Right lobe of liver (tissue), 6 donors: ENCODE results near the gene DDX54. TPM values are rescaled to one million over a fixed set of nuclear protein-coding genes. Genes with fewer than 3 reads are reported as not detected.
A peak's percentile ranks its signal among the peaks of the same experiment; 100 is the strongest.

Source experiments
- ATAC-seq, 4 donors: fragments of 200-7000 bp; cut with Tn5 transposase; one replicate each; pipeline ENCODE4 v1.9.1; 2020; ENCODE audit warnings: mild to moderate bottlenecking in 4 of 4, moderate library complexity in 4 of 4
- DNase-seq, 3 donors: peaks; one replicate each; pipeline ENCODE4 v3.0.0-alpha.2; 2020
- H3K27ac ChIP-seq, 3 donors: fragments of 200-600 bp; one replicate each; pipeline ENCODE4 v1.8.0; 2022
- H3K27me3 ChIP-seq, 2 donors: fragments of 200-600 bp; one replicate each; pipeline ENCODE4 v1.8.0; 2022
- H3K36me3 ChIP-seq, 4 donors: fragments of 200-600 bp; sonication (generic) in 1 of 4; one replicate each; pipeline versions ENCODE4 v1.5.1 to v1.8.0; 2017 to 2022; ENCODE audit warnings: control low read depth in 1 of 4
- H3K4me1 ChIP-seq, 4 donors: fragments of 200-600 bp; sonication (generic) in 1 of 4; one replicate each; pipeline versions ENCODE4 v1.5.1 to v1.8.0; 2017 to 2022; ENCODE audit warnings: control low read depth in 1 of 4
- H3K4me3 ChIP-seq, 3 donors: fragments of 200-600 bp; one replicate each; pipeline ENCODE4 v1.8.0; 2022
- H3K9me3 ChIP-seq, 4 donors: fragments of 200-600 bp; sonication (generic) in 1 of 4; one replicate each; pipeline versions ENCODE4 v1.5.1 to v1.8.0; 2017 to 2022; ENCODE audit warnings: control low read depth in 1 of 4
- POLR2A ChIP-seq: fragments of 450-650 bp; IDR thresholded peaks from one replicate; pipeline ENCODE4 v1.6.1; 2017; ENCODE audit warnings: antibody characterized with exemption, mild to moderate bottlenecking
- WGBS: methylation state at CpG from one replicate; pipeline ENCODE4 v1.1.6; 2018; ENCODE audit warnings: low coverage, low lambda C conversion rate; ENCODE audit not compliant: insufficient coverage; ENCODE audit errors: missing lambda C conversion rate; 5-methylcytosine and 5-hydroxymethylcytosine counted together
- intact Hi-C, 2 donors: fragments of 100-400 bp; cut with DNase I; formaldehyde crosslinking; loops; one replicate each; pipeline versions ENCODE4 v1.11.2 to v1.14.1; 2022
- total RNA-seq, 6 experiments: library from RNA; depleted of rRNA in 2 of 6; stranded (reverse); fragments of >200 nt in 2 of 6; fragmentation: NEBNext Ultra II Directional in 3 of 6; extraction: Animal tissue kit (Norgen Biotek cat#: 25700) in 3 of 6; gene quantifications; one replicate each; pipeline versions ENCODE4 v1.1.0 to v1.2.4, GENCODE V29; 2016 to 2023
- TF ChIP-seq, protein P1 (sequence below), 4 donors: fragments of 200-600 bp in 3 of 4; fragments of 450-650 bp in 1 of 4; IDR thresholded peaks; one replicate each; pipeline versions ENCODE4 v1.5.1 to v1.8.0; 2016 to 2022; ENCODE audit warnings: antibody characterized with exemption in 4 of 4, mild to moderate bottlenecking in 2 of 4
- donor health status: DM: no; HTN: yes; CAD: no.
- donor health status: DM: no; HTN: no; CAD: no.
- donor health status: DM: no; HTN: no; CAD: no.
- donor health status: DM: no; HTN: yes; CAD: no.
- donor health status: DM: no; HTN: yes; CAD: no.

Gene DDX54
- total RNA-seq, 6 experiments from 2014 or later = 22.8 to 43.8 (median 31.1) TPM

- ATAC-seq (no peak), DNase-seq (no peak)
- TF ChIP-seq, protein P1, sequence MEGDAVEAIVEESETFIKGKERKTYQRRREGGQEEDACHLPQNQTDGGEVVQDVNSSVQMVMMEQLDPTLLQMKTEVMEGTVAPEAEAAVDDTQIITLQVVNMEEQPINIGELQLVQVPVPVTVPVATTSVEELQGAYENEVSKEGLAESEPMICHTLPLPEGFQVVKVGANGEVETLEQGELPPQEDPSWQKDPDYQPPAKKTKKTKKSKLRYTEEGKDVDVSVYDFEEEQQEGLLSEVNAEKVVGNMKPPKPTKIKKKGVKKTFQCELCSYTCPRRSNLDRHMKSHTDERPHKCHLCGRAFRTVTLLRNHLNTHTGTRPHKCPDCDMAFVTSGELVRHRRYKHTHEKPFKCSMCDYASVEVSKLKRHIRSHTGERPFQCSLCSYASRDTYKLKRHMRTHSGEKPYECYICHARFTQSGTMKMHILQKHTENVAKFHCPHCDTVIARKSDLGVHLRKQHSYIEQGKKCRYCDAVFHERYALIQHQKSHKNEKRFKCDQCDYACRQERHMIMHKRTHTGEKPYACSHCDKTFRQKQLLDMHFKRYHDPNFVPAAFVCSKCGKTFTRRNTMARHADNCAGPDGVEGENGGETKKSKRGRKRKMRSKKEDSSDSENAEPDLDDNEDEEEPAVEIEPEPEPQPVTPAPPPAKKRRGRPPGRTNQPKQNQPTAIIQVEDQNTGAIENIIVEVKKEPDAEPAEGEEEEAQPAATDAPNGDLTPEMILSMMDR (IDR thresholded peaks at IDR 0.05) = no peak
- TF ChIP-seq POLR2A = no peak
- H3K27ac ChIP-seq = no peak overlapping the region
- H3K36me3 ChIP-seq = peaks cover 0 to 23% (median 3%) of the 10 kb centered on the region in 4 donors
- 97% methylated on average over 4 of the region's 4 CpGs for WGBS
- peaks cover 0 to 47% (median 5%) of the 10 kb centered on the region in 4 donors for H3K4me1 ChIP-seq
- no peak overlapping the region for H3K4me3 ChIP-seq
- H3K27me3 ChIP-seq = no peaks in the 10 kb centered on the region
- no peaks in the 10 kb centered on the region for H3K9me3 ChIP-seq
- intact Hi-C loops = no loop called here
Measured at GRCh38 chr12:113224955-113225354, 39.7 kb upstream of the DDX54 start.

DNA sequence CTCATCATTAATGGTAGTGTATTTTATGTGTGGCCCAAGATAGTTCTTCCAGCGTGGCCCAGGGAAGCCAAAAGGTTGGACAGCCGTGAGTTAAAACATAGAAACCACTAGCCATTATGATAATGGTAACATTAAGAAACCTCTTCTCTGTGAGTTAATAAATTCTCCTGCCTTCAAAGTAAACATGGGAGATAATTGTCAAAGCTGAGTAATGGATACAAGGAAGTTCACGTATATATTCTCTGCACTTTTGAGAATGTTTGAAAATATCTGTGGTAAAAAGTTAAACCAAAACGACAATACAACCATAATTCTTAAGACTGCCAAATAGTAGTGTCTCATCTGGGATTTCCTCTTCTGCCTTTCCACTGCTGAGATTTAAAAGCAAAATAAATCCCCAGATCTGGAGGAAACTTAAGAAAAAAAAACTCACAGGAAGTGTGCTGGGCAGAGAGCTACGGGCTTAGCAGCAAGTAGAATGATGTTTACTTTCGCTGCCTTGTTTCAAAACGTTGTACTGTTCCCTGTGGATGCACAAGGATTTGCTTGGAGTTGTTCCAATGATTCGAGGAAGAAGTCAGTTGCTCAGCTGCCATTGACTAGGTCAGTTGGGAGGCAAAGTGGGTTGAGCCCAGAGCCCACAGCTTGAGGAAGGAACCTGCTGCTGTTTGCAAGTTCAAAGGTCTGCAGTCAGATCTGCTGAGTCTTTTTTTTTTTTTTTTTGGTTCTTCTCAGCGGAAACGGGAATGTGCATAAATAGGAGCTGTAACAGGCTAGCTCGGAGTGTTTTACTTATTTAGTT is 37.7 kb upstream of the DDX54 start:
- peak overlapping the region; percentile 59 to 93 (median 79) for H3K4me3 ChIP-seq
- DNase-seq (peak; percentile 67 to 85 (median 84)), ATAC-seq (peak; percentile 30 to 60 (median 42))
- H3K4me1 ChIP-seq = peaks cover 0 to 38% (median 5%) of the 10 kb centered on the region in 4 donors
- intact Hi-C loops = no loop called here
- no peaks in the 10 kb centered on the region for H3K9me3 ChIP-seq
- H3K36me3 ChIP-seq = peaks cover 0 to 9% (median 2%) of the 10 kb centered on the region in 4 donors
- peak overlapping the region; percentile 78 to 94 (median 90) for H3K27ac ChIP-seq
- TF ChIP-seq POLR2A = peak; percentile 46
- TF ChIP-seq, protein P1 (IDR thresholded peaks at IDR 0.05) = no peak
- WGBS = 5% methylated on average over 11 of the region's 11 CpGs
- no peaks in the 10 kb centered on the region for H3K27me3 ChIP-seq

DNA sequence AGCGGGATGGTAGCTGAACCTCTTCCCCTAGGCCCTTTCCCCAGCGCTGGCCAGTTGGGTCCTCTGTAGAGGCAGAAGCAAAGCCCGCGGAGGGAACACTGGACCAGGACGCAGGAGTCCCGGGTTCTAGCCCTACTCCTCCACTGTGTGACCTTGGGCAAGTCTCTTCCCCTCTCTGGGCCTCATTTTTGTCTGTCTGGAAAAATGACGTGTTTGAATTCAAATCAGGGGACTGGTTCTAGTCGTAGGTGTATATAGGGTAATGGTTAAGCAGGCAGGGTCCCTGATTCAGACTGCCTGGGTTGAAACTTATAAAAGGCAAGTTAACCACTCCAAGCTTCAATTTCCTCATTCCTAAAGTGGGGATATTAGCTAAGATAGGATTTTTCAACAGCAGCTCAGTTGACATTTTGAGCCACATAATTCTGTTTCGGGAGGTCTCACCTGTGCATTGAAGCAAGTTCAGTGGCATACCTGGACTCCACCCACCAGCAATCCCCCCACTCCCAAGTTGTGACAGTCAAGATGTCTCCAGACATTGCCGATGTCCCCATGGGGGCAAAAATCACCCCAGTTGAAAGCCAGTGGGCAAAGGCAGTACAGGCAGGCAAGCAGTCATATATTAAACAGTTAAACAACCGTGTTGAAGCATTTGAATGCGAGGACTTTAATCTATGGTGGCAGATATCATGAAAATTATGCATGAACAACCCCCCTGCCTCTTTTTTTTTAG is 36.9 kb upstream of the DDX54 start:
- peaks cover 0 to 2% (median 0%) of the 10 kb centered on the region in 4 donors for H3K36me3 ChIP-seq

More for the DNA sequence above, 36.9 kb upstream of the DDX54 start:
- Histone ChIP-seq H3K27me3 (no peaks in the 10 kb centered on the region), H3K9me3 (no peaks in the 10 kb centered on the region), H3K4me3 (peak overlapping the region; percentile 59 to 93 (median 79)), H3K27ac (peak overlapping the region; percentile 78 to 94 (median 90)), H3K4me1 (peaks cover 0 to 31% (median 5%) of the 10 kb centered on the region in 4 donors)
- 4% methylated on average over 10 of the region's 12 CpGs for WGBS
- ATAC-seq = no peak
- intact Hi-C loops = no loop called here
- DNase-seq = no peak
- TF ChIP-seq POLR2A = no peak
- TF ChIP-seq, protein P1 (IDR thresholded peaks at IDR 0.05) = no peak
